Astrocyte of the cerebellum (primary cell): ENCODE results near the gene ATXN1L.
"Not testable (repeated sequence)": the region's sequence is repeated elsewhere in the genome, so short reads cannot be mapped to it uniquely, and the experiment has no call there.

Source experiments
- DNase-seq: peaks from one replicate; pipeline ENCODE4 v3.0.0-alpha.2; 2011; ENCODE audit warnings: low read depth
- H3K4me3 ChIP-seq: 2 replicates; pipeline ENCODE4 v1.5.1; 2011; ENCODE audit warnings: mild to moderate bottlenecking, low read depth, low read length, moderate library complexity
- CTCF ChIP-seq: IDR thresholded peaks from 2 replicates; pipeline ENCODE4 v1.5.1; 2012; ENCODE audit warnings: low read length, low read depth, moderate library complexity, mild to moderate bottlenecking; ENCODE audit errors: missing control alignments
- in situ Hi-C: cut with HindIII; loops from 2 replicates; pipeline ENCODE4 v1.10.0; 2017; ENCODE audit warnings: low sequenced_read_pairs

The ATXN1L gene

DNA sequence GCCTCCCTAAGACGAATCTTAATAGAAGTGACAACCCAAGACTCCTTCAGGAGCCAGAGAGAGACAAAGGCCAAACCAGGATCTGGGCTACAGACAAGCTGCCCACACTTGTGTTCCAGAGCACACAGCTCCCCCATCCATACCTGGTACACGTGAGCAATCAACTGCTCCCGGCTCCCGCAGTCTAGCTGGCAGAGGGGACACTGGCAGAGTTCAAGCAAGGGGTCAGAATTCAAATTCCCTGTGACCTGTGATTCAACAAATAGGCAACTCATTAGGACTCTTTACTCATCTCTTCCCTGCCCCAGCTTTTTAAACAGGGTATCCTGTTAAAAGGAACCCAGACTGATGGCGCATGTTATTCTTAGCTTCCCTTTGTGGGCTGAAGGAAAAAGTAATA, 18.2 kb downstream of the ATXN1L start:
- TF ChIP-seq CTCF: no peak
- in situ Hi-C loops: no loop called here
- no peak overlapping the region for H3K4me3 ChIP-seq
- DNase-seq: no peak

- H3K4me3 ChIP-seq: no peak overlapping the region
- in situ Hi-C loops: no loop called here
- DNase-seq: no peak
- no peak for TF ChIP-seq CTCF
Measured at GRCh38 chr16:71865173-71865863, 19.5 kb downstream of the ATXN1L start.

GRCh38 chr16:71867175-71867574, 21.4 kb downstream of the ATXN1L start:
- DNase-seq, H3K4me3 ChIP-seq, in situ Hi-C loops: not testable (repeated sequence)

- H3K4me3 ChIP-seq: no peak overlapping the region
- in situ Hi-C loops: no loop called here
- TF ChIP-seq CTCF: no peak
- no peak for DNase-seq
Measured at GRCh38 chr16:71867939-71868338, 22.2 kb downstream of the ATXN1L start.

DNA sequence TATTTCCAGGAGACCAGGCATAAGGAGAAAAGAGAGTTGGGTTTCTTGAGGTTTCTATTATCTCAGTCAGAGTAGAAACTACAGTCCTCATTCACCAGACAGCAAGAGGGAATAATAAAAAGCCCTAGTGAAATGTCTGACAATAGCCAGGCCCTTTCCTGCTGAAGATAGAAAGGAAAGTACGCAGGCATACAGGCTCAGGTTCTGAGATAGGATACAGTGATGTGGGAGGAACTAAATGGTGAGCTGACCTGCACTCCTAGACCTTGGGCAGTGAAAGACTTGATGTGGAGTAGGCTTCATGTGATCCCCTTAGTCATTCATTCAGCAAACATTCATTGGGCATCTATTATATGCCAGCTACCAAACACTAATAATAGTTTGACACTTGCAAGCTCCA, 23.3 kb downstream of the ATXN1L start:
- no peak for DNase-seq
- in situ Hi-C loops: no loop called here
- TF ChIP-seq CTCF: no peak

DNA sequence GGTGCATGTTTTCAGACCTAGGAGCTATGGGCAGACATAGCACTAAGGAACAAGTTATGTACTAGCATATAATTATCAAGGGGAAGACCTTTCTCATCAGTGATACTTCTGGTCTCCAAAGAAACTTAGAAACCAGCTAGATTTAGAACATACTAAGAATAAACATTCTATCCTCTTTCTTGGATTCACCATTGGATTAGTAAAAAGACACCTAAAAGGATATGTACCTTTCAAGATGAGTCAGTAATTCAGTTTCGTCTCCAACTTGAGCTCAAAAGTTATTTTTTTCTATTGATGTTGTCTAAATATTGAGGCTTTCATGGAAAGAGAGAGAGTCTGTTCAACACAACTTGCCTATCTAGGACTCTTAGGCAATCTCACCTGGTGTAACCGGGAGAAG, 25.0 kb downstream of the ATXN1L start:
- no peak for DNase-seq
- no peak overlapping the region for H3K4me3 ChIP-seq
- no peak for TF ChIP-seq CTCF
- in situ Hi-C loops: no loop called here

More for the DNA sequence above, 23.3 kb downstream of the ATXN1L start:
- no peak overlapping the region for H3K4me3 ChIP-seq

DNA sequence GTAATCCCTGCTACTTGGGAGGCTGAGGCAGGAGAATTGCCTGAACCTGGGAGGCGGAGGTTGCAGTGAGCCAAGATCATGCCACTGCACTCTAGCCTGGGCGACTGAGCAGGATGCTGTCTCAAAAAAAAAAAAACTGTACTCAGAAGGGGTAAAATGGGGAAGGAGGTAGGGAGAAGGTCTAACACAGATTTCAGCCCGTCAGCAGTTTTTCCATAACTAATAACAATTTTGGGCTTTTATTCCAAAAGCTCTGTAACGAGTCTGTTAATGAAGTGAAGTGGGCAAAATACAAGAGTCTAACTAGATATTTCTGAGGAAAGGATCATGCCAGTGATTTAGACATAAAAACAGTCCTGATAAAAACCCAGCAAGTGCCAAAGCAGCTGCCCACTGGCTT, 27.4 kb downstream of the ATXN1L start:
- in situ Hi-C loops: no loop called here
- no peak for DNase-seq
- TF ChIP-seq CTCF: no peak
- no peak overlapping the region for H3K4me3 ChIP-seq
